Mesothelial cell of epicardium (in vitro differentiated cells): ENCODE data around the gene ILK. TPM values are rescaled to one million over a fixed set of nuclear protein-coding genes. Genes with fewer than 3 reads are reported as not detected.

Experiments
- DNase-seq, 2 experiments: peaks; one replicate each; pipeline ENCODE4 v3.0.0; 2021; ENCODE audit warnings: low spot score in 2 of 2; ENCODE audit not compliant: unreplicated experiment in 2 of 2
- H3K27ac Mint-ChIP-seq: 2 replicates; pipeline ENCODE4 v1.8.0; 2021; ENCODE audit warnings: mixed read lengths
- H3K27me3 Mint-ChIP-seq: 2 replicates; pipeline ENCODE4 v1.8.0; 2021; ENCODE audit warnings: low read depth, mixed read lengths
- H3K36me3 Mint-ChIP-seq: 2 replicates; pipeline ENCODE4 v1.8.0; 2021; ENCODE audit warnings: mixed read lengths
- H3K4me1 Mint-ChIP-seq: 2 replicates; pipeline ENCODE4 v1.8.0; 2021; ENCODE audit warnings: mixed read lengths
- H3K4me3 Mint-ChIP-seq: 2 replicates; pipeline ENCODE4 v1.8.0; 2021; ENCODE audit warnings: mild to moderate bottlenecking, moderate library complexity, mixed read lengths
- H3K9me3 Mint-ChIP-seq: 2 replicates; pipeline ENCODE4 v1.8.0; 2021; ENCODE audit warnings: mixed read lengths
- CTCF ChIP-seq: fragments of 200-600 bp; sonication (generic); IDR thresholded peaks from one replicate; pipeline ENCODE4 v1.5.0; 2021; ENCODE audit warnings: antibody characterized with exemption; ENCODE audit not compliant: unreplicated experiment
- total RNA-seq: library from RNA; stranded (reverse); gene quantifications from 3 replicates; pipeline ENCODE4 v1.2.1, GENCODE V29; 2021

Gene ILK
- total RNA-seq, 1 donor from 2014 or later = 144 TPM

- H3K9me3 Mint-ChIP-seq = no peaks in the 10 kb centered on the region
- peaks cover 10% of the 10 kb centered on the region for H3K36me3 Mint-ChIP-seq
- no peaks in the 10 kb centered on the region for H3K27me3 Mint-ChIP-seq
- no peak for TF ChIP-seq CTCF
- H3K4me3 Mint-ChIP-seq = no peak overlapping the region
- H3K4me1 Mint-ChIP-seq = no peaks in the 10 kb centered on the region
- no peak overlapping the region for H3K27ac Mint-ChIP-seq
- no peak for DNase-seq
Observed at GRCh38 chr11:6569706-6570105, 33.9 kb upstream of the ILK start.

GRCh38 chr11:6570691-6571427, 32.7 kb upstream of the ILK start:
- Mint-ChIP-seq H3K4me3 (no peak overlapping the region), H3K27ac (no peak overlapping the region), H3K9me3 (no peaks in the 10 kb centered on the region), H3K36me3 (peaks cover 10% of the 10 kb centered on the region), H3K27me3 (no peaks in the 10 kb centered on the region), H3K4me1 (no peaks in the 10 kb centered on the region)
- TF ChIP-seq CTCF = no peak
- no peak for DNase-seq

- no peaks in the 10 kb centered on the region for H3K27me3 Mint-ChIP-seq
- peaks cover 10% of the 10 kb centered on the region for H3K36me3 Mint-ChIP-seq
- no peaks in the 10 kb centered on the region for H3K9me3 Mint-ChIP-seq
- DNase-seq = no peak
- no peak overlapping the region for H3K4me3 Mint-ChIP-seq
- peaks cover 2% of the 10 kb centered on the region for H3K4me1 Mint-ChIP-seq
- TF ChIP-seq CTCF = no peak
- no peak overlapping the region for H3K27ac Mint-ChIP-seq
Observed at GRCh38 chr11:6571434-6572008, 32.1 kb upstream of the ILK start.

GRCh38 chr11:6572215-6572614, 31.4 kb upstream of the ILK start:
- Mint-ChIP-seq H3K4me3 (no peak overlapping the region), H3K36me3 (peaks cover 10% of the 10 kb centered on the region), H3K27ac (no peak overlapping the region), H3K27me3 (no peaks in the 10 kb centered on the region), H3K4me1 (peaks cover 9% of the 10 kb centered on the region), H3K9me3 (no peaks in the 10 kb centered on the region)
- no peak for TF ChIP-seq CTCF
- no peak for DNase-seq

GRCh38 chr11:6574816-6575715, 28.5 kb upstream of the ILK start:
- Mint-ChIP-seq H3K36me3 (peaks cover 6% of the 10 kb centered on the region), H3K27me3 (no peaks in the 10 kb centered on the region), H3K4me1 (peaks cover 12% of the 10 kb centered on the region), H3K9me3 (no peaks in the 10 kb centered on the region), H3K4me3 (no peak overlapping the region), H3K27ac (no peak overlapping the region)
- TF ChIP-seq CTCF = no peak
- no peak for DNase-seq
